ENCODE measurements around the gene PHTF2.
"Not testable (repeated sequence)": the region's sequence is repeated elsewhere in the genome, so short reads cannot be mapped to it uniquely, and the experiment has no call there.

PHTF2 gene

GRCh38 chr7:77830649-77831355 lies 32.2 kb downstream of the PHTF2 start:
- Histone ChIP-seq H3K4me3 (ENCODE audit: extremely low read depth, insufficient read depth, low read length, poor library complexity, severe bottlenecking) (no peak overlapping the region), H3K36me3 (ENCODE audit: control insufficient read depth, insufficient read depth, low read length) (no peaks in the 10 kb centered on the region), H3K9me3 (ENCODE audit: control insufficient read depth, low read length) (no peaks in the 10 kb centered on the region), H3K4me1 (ENCODE audit: control insufficient read depth, insufficient read depth, low read length, poor library complexity, severe bottlenecking) (peaks cover 5% of the 10 kb centered on the region), H3K27ac (ENCODE audit: low read depth, low read length, severe bottlenecking) (no peak overlapping the region)
- WGBS, 2 experiments (ENCODE audit: insufficient coverage in 2 of 2) = 80 to 81% methylated on average over 5 to 8 of the region's 8 CpGs

- Histone ChIP-seq H3K9me3 (ENCODE audit: control insufficient read depth, low read length) (no peaks in the 10 kb centered on the region), H3K27ac (ENCODE audit: low read depth, low read length, severe bottlenecking) (no peak overlapping the region), H3K4me3 (ENCODE audit: extremely low read depth, insufficient read depth, low read length, poor library complexity, severe bottlenecking) (no peak overlapping the region), H3K4me1 (ENCODE audit: control insufficient read depth, insufficient read depth, low read length, poor library complexity, severe bottlenecking) (peaks cover 5% of the 10 kb centered on the region), H3K36me3 (ENCODE audit: control insufficient read depth, insufficient read depth, low read length) (no peaks in the 10 kb centered on the region)
- WGBS, 2 experiments (ENCODE audit: insufficient coverage in 2 of 2) = 94 to 96% methylated on average over 6 of the region's 7 CpGs
These were observed 32.9 kb downstream of the PHTF2 start for GRCh38 chr7:77831481-77831880.

GRCh38 chr7:77831953-77832352 lies 33.4 kb downstream of the PHTF2 start:
- Histone ChIP-seq H3K27ac (ENCODE audit: low read depth, low read length, severe bottlenecking) (no peak overlapping the region), H3K9me3 (ENCODE audit: control insufficient read depth, low read length) (no peaks in the 10 kb centered on the region), H3K36me3 (ENCODE audit: control insufficient read depth, insufficient read depth, low read length) (no peaks in the 10 kb centered on the region), H3K4me1 (ENCODE audit: control insufficient read depth, insufficient read depth, low read length, poor library complexity, severe bottlenecking) (peaks cover 5% of the 10 kb centered on the region), H3K4me3 (ENCODE audit: extremely low read depth, insufficient read depth, low read length, poor library complexity, severe bottlenecking) (no peak overlapping the region)
- no CpG with 5 or more reads among the region's 1 CpG for WGBS, 2 experiments (ENCODE audit: insufficient coverage in 2 of 2)

- no peak overlapping the region for H3K4me3 ChIP-seq (ENCODE audit: extremely low read depth, insufficient read depth, low read length, poor library complexity, severe bottlenecking)
- H3K4me1 ChIP-seq (ENCODE audit: control insufficient read depth, insufficient read depth, low read length, poor library complexity, severe bottlenecking) = peaks cover 5% of the 10 kb centered on the region
- no peaks in the 10 kb centered on the region for H3K9me3 ChIP-seq (ENCODE audit: control insufficient read depth, low read length)
- no peak overlapping the region for H3K27ac ChIP-seq (ENCODE audit: low read depth, low read length, severe bottlenecking)
- WGBS, 2 experiments (ENCODE audit: insufficient coverage in 2 of 2) = no CpG with 5 or more reads among the region's 1 CpG
- H3K36me3 ChIP-seq (ENCODE audit: control insufficient read depth, insufficient read depth, low read length) = no peaks in the 10 kb centered on the region
These were observed 34.6 kb downstream of the PHTF2 start for GRCh38 chr7:77833136-77833535.

GRCh38 chr7:77836425-77836824 lies 37.9 kb downstream of the PHTF2 start:
- WGBS, 2 experiments (ENCODE audit: insufficient coverage in 2 of 2) = 100% methylated on average over 2 of the region's 2 CpGs; no CpG with 5 or more reads in 1 of the 2 experiments
- not testable (repeated sequence) for H3K27ac ChIP-seq (ENCODE audit: low read depth, low read length, severe bottlenecking); H3K9me3 ChIP-seq (ENCODE audit: control insufficient read depth, low read length); H3K4me1 ChIP-seq (ENCODE audit: control insufficient read depth, insufficient read depth, low read length, poor library complexity, severe bottlenecking); H3K36me3 ChIP-seq (ENCODE audit: control insufficient read depth, insufficient read depth, low read length); H3K4me3 ChIP-seq (ENCODE audit: extremely low read depth, insufficient read depth, low read length, poor library complexity, severe bottlenecking)

GRCh38 chr7:77837275-77837674 lies 38.7 kb downstream of the PHTF2 start:
- Histone ChIP-seq H3K4me3 (ENCODE audit: extremely low read depth, insufficient read depth, low read length, poor library complexity, severe bottlenecking) (no peak overlapping the region), H3K4me1 (ENCODE audit: control insufficient read depth, insufficient read depth, low read length, poor library complexity, severe bottlenecking) (peaks cover 5% of the 10 kb centered on the region), H3K36me3 (ENCODE audit: control insufficient read depth, insufficient read depth, low read length) (no peaks in the 10 kb centered on the region), H3K27ac (ENCODE audit: low read depth, low read length, severe bottlenecking) (no peak overlapping the region), H3K9me3 (ENCODE audit: control insufficient read depth, low read length) (no peaks in the 10 kb centered on the region)
- 60% methylated on average over 1 of the region's 2 CpGs; no CpG with 5 or more reads in 1 of the 2 experiments for WGBS, 2 experiments (ENCODE audit: insufficient coverage in 2 of 2)

- WGBS, 2 experiments (ENCODE audit: insufficient coverage in 2 of 2) = 77 to 100% methylated on average over 1 of the region's 1 CpG
- peaks cover 5% of the 10 kb centered on the region for H3K4me1 ChIP-seq (ENCODE audit: control insufficient read depth, insufficient read depth, low read length, poor library complexity, severe bottlenecking)
- H3K9me3 ChIP-seq (ENCODE audit: control insufficient read depth, low read length) = no peaks in the 10 kb centered on the region
- no peak overlapping the region for H3K27ac ChIP-seq (ENCODE audit: low read depth, low read length, severe bottlenecking)
- H3K36me3 ChIP-seq (ENCODE audit: control insufficient read depth, insufficient read depth, low read length) = no peaks in the 10 kb centered on the region
- no peak overlapping the region for H3K4me3 ChIP-seq (ENCODE audit: extremely low read depth, insufficient read depth, low read length, poor library complexity, severe bottlenecking)
These were observed 39.4 kb downstream of the PHTF2 start for GRCh38 chr7:77837966-77838365.

- 25 to 51% methylated on average over 2 of the region's 3 CpGs for WGBS, 2 experiments (ENCODE audit: insufficient coverage in 2 of 2)
- no peak overlapping the region for H3K27ac ChIP-seq (ENCODE audit: low read depth, low read length, severe bottlenecking)
- no peaks in the 10 kb centered on the region for H3K36me3 ChIP-seq (ENCODE audit: control insufficient read depth, insufficient read depth, low read length)
- H3K4me1 ChIP-seq (ENCODE audit: control insufficient read depth, insufficient read depth, low read length, poor library complexity, severe bottlenecking) = peaks cover 5% of the 10 kb centered on the region
- H3K4me3 ChIP-seq (ENCODE audit: extremely low read depth, insufficient read depth, low read length, poor library complexity, severe bottlenecking) = no peak overlapping the region
- H3K9me3 ChIP-seq (ENCODE audit: control insufficient read depth, low read length) = no peaks in the 10 kb centered on the region
These were observed 40.4 kb downstream of the PHTF2 start for GRCh38 chr7:77838929-77839491.

- Histone ChIP-seq H3K4me1 (ENCODE audit: control insufficient read depth, insufficient read depth, low read length, poor library complexity, severe bottlenecking) (no peaks in the 10 kb centered on the region), H3K9me3 (ENCODE audit: control insufficient read depth, low read length) (no peaks in the 10 kb centered on the region), H3K4me3 (ENCODE audit: extremely low read depth, insufficient read depth, low read length, poor library complexity, severe bottlenecking) (no peak overlapping the region), H3K36me3 (ENCODE audit: control insufficient read depth, insufficient read depth, low read length) (no peaks in the 10 kb centered on the region), H3K27ac (ENCODE audit: low read depth, low read length, severe bottlenecking) (no peak overlapping the region)
- WGBS, 2 experiments (ENCODE audit: insufficient coverage in 2 of 2) = 80 to 100% methylated on average over 1 of the region's 2 CpGs
These were observed 41.3 kb downstream of the PHTF2 start for GRCh38 chr7:77839919-77840318.

- Histone ChIP-seq H3K4me3 (ENCODE audit: extremely low read depth, insufficient read depth, low read length, poor library complexity, severe bottlenecking) (no peak overlapping the region), H3K4me1 (ENCODE audit: control insufficient read depth, insufficient read depth, low read length, poor library complexity, severe bottlenecking) (no peaks in the 10 kb centered on the region)
These were observed 44.6 kb downstream of the PHTF2 start for GRCh38 chr7:77843194-77843593.

More at GRCh38 chr7:77843194-77843593, 44.6 kb downstream of the PHTF2 start:
- no peak overlapping the region for H3K27ac ChIP-seq (ENCODE audit: low read depth, low read length, severe bottlenecking)
- H3K9me3 ChIP-seq (ENCODE audit: control insufficient read depth, low read length) = no peaks in the 10 kb centered on the region
- 86% methylated on average over 1 of the region's 2 CpGs; no CpG with 5 or more reads in 1 of the 2 experiments for WGBS, 2 experiments (ENCODE audit: insufficient coverage in 2 of 2)
- no peaks in the 10 kb centered on the region for H3K36me3 ChIP-seq (ENCODE audit: control insufficient read depth, insufficient read depth, low read length)
